ENCODE results near the gene FOXD4. TPM values are rescaled to one million over a fixed set of nuclear protein-coding genes. Genes with fewer than 3 reads are reported as not detected.
A peak's percentile ranks its signal among the peaks of the same experiment; 100 is the strongest.
"Not testable (repeated sequence)": the region's sequence is repeated elsewhere in the genome, so short reads cannot be mapped to it uniquely, and the experiment has no call there.

FOXD4 gene
- total and polyA plus RNA-seq, 8 donors, result 0.13 to 0.84 (median 0.50) TPM

DNA sequence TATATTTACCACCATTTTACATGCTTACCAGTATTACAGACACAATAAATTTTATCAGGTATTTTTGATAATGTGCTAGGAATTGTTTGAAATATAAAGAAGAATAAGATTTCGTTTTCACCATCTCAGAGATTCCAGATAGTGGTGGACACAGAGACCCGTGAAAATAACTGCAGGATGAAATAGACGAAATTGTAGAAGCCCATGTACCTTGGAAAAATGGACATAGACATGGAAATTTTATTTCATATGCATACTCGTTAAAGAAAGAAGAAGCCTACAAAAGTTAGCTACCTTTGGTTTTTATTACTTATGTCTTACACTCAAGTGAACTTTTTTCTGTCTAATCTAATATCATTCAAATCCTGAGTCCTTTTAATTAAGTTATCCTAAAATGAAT, 7.5 kb downstream of the FOXD4 start:
- H3K9me3 ChIP-seq; DNase-seq; H3K27ac ChIP-seq; intact Hi-C loops (cut with DNase I); ATAC-seq; H3K36me3 ChIP-seq; H3K4me3 ChIP-seq: not testable (repeated sequence)
- peaks cover 39 to 92% of the 10 kb centered on the region in 2 donors for H3K27me3 ChIP-seq
- peaks cover 11 to 20% of the 10 kb centered on the region in 2 donors for H3K4me1 ChIP-seq

GRCh38 chr9:109540-109939, 8.7 kb downstream of the FOXD4 start:
- H3K9me3 ChIP-seq; DNase-seq; ATAC-seq; H3K27ac ChIP-seq; H3K4me3 ChIP-seq; intact Hi-C loops (cut with DNase I); H3K36me3 ChIP-seq: not testable (repeated sequence)
- Histone ChIP-seq H3K4me1 (peaks cover 11 to 14% of the 10 kb centered on the region in 2 donors), H3K27me3 (peaks cover 32 to 80% of the 10 kb centered on the region in 2 donors)

DNA sequence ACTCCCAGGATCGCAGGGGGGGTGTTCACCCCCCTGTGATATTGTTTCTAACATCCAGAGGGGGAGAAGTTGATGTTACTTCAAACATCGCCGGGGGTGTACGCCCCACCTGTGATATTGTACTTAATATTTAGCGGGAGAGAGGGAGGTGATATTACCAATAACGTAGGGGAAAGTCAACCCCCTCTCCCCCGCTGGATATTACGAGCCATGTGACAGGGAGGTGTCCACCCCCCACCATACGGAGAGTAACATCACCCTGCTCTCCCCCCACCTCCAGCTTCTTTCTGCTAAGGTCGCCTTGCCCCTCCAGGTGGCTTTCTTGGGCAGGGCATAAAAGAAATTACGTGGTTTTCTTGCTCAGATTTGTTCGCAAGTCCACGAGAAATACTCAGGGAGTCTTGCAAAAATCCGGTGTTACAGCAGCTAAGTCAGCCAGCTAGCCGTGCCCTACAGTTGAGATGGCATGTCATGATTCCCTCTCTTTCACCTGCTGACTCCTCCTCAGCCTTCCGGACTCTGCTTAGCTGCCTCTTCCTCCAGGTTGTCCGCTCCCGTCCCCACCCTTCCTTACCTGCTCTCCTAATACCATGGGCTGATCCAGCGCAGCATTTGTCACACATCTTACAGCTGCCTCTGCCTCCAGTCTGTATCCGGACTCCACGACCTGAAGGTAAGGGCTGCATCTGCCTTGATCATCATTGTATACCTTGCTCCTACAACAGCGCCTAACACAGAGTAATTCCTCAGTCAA, 9.3 kb downstream of the FOXD4 start:
- DNase-seq; H3K4me3 ChIP-seq; intact Hi-C loops (cut with DNase I); H3K9me3 ChIP-seq; H3K27ac ChIP-seq; ATAC-seq; H3K4me1 ChIP-seq; H3K36me3 ChIP-seq: not testable (repeated sequence)
- peaks cover 27 to 77% of the 10 kb centered on the region in 2 donors for H3K27me3 ChIP-seq

GRCh38 chr9:105991-106390, 12.2 kb downstream of the FOXD4 start:
- H3K36me3 ChIP-seq; DNase-seq; intact Hi-C loops (cut with DNase I); H3K4me3 ChIP-seq; H3K27ac ChIP-seq; H3K4me1 ChIP-seq; ATAC-seq; H3K9me3 ChIP-seq: not testable (repeated sequence)
- H3K27me3 ChIP-seq, result peaks cover 10 to 49% of the 10 kb centered on the region in 2 donors

DNA sequence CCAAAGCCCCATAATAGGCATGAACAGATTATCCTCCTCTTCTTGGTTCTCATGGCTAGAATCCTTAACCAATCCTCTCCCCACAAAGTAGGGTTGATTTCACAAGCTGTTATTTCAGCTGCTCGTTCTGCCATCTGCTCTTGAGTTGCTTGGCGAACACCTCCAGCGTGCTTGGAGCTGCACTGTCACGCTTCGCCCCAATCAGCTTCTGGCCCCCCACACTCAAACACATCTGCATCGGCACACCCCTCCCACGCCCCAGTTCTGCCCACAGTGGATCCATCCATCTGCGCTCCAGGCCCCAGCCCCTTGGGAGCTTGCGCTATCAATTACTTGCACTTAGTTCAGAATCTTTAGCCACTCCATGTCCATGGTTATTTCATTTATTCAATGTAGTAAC, 17.8 kb downstream of the FOXD4 start:
- ATAC-seq; H3K36me3 ChIP-seq; H3K27ac ChIP-seq; intact Hi-C loops (cut with DNase I); H3K4me3 ChIP-seq; H3K9me3 ChIP-seq; DNase-seq; H3K27me3 ChIP-seq; H3K4me1 ChIP-seq: not testable (repeated sequence)

- H3K9me3 ChIP-seq; ATAC-seq; H3K27ac ChIP-seq; intact Hi-C loops (cut with DNase I); DNase-seq; H3K27me3 ChIP-seq; H3K36me3 ChIP-seq; H3K4me3 ChIP-seq; H3K4me1 ChIP-seq: not testable (repeated sequence)
These were observed 18.4 kb downstream of the FOXD4 start for GRCh38 chr9:99867-100266.

DNA sequence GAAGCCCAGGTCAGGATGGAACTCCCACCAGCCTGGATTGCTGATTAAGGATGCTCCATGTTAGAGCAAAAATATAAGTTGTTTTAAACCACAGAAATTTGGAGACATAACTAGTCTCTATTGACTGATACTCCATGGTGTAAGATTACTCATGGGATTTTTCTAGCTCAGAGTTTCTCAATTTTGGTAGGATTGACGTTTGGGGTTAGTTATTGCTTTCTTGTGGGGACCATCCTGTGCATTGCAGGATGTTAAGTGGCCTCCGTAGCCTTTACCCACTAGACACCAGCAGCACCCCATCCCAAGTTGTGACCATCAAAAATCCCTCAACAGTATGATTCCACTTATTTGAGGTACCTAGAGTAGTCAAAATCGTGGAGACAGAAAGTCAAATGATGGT, 19.4 kb downstream of the FOXD4 start:
- H3K36me3 ChIP-seq; H3K4me1 ChIP-seq; H3K27me3 ChIP-seq; intact Hi-C loops (cut with DNase I); ATAC-seq; H3K4me3 ChIP-seq; H3K9me3 ChIP-seq; H3K27ac ChIP-seq; DNase-seq: not testable (repeated sequence)

GRCh38 chr9:94992-95391, 23.2 kb downstream of the FOXD4 start:
- ATAC-seq; H3K4me3 ChIP-seq; H3K27me3 ChIP-seq; H3K9me3 ChIP-seq; H3K36me3 ChIP-seq; H3K27ac ChIP-seq; H3K4me1 ChIP-seq; DNase-seq; intact Hi-C loops (cut with DNase I): not testable (repeated sequence)

- H3K27me3 ChIP-seq; H3K36me3 ChIP-seq; H3K4me3 ChIP-seq; DNase-seq; H3K27ac ChIP-seq; H3K9me3 ChIP-seq; H3K4me1 ChIP-seq; intact Hi-C loops (cut with DNase I): not testable (repeated sequence)
- peak; percentile 40 for ATAC-seq
These were observed 23.9 kb downstream of the FOXD4 start for GRCh38 chr9:94323-94722.

- H3K9me3 ChIP-seq; H3K36me3 ChIP-seq; H3K4me3 ChIP-seq; DNase-seq; H3K27ac ChIP-seq; intact Hi-C loops (cut with DNase I); H3K4me1 ChIP-seq; ATAC-seq; H3K27me3 ChIP-seq: not testable (repeated sequence)
These were observed 24.3 kb downstream of the FOXD4 start for GRCh38 chr9:93909-94308.

GRCh38 chr9:90851-91250, 27.4 kb downstream of the FOXD4 start:
- H3K4me3 ChIP-seq; H3K4me1 ChIP-seq; H3K9me3 ChIP-seq; H3K27ac ChIP-seq; intact Hi-C loops (cut with DNase I); DNase-seq; H3K36me3 ChIP-seq; ATAC-seq; H3K27me3 ChIP-seq: not testable (repeated sequence)

- intact Hi-C loops (cut with DNase I); H3K27ac ChIP-seq; H3K36me3 ChIP-seq; DNase-seq; H3K4me3 ChIP-seq; H3K4me1 ChIP-seq; H3K27me3 ChIP-seq; H3K9me3 ChIP-seq: not testable (repeated sequence)
- peak; percentile 99 for ATAC-seq
These were observed 29.7 kb downstream of the FOXD4 start for GRCh38 chr9:88396-89037.

GRCh38 chr9:87860-88259, 30.4 kb downstream of the FOXD4 start:
- ATAC-seq; H3K27ac ChIP-seq; H3K4me3 ChIP-seq; DNase-seq; H3K4me1 ChIP-seq; H3K36me3 ChIP-seq; H3K27me3 ChIP-seq; intact Hi-C loops (cut with DNase I); H3K9me3 ChIP-seq: not testable (repeated sequence)
